HUES6 (cell line): ENCODE data around the gene ATG10.
"Not testable (repeated sequence)": the region's sequence is repeated elsewhere in the genome, so short reads cannot be mapped to it uniquely, and the experiment has no call there.

ENCODE experiments used
- H3K27ac ChIP-seq: 2 replicates; pipeline ENCODE4 v1.7.0; 2013; ENCODE audit warnings: low read depth, mild to moderate bottlenecking, low read length, inconsistent platforms
- H3K27me3 ChIP-seq: 2 replicates; pipeline ENCODE4 v1.6.1; 2013; ENCODE audit warnings: low read length; ENCODE audit not compliant: control insufficient read depth, insufficient read depth
- H3K36me3 ChIP-seq: 2 replicates; pipeline ENCODE4 v1.6.1; 2013; ENCODE audit warnings: low read length; ENCODE audit not compliant: control insufficient read depth, insufficient read depth
- H3K4me1 ChIP-seq: 2 replicates; pipeline ENCODE4 v1.6.1; 2013; ENCODE audit warnings: low read length; ENCODE audit not compliant: control insufficient read depth, insufficient read depth
- H3K4me3 ChIP-seq: 2 replicates; pipeline ENCODE4 v1.5.1; 2013; ENCODE audit warnings: low read depth, low read length
- H3K9ac ChIP-seq: one replicate; pipeline ENCODE4 v1.6.1; 2013; ENCODE audit warnings: mild to moderate bottlenecking, low read length
- H3K9me3 ChIP-seq: 2 replicates; pipeline ENCODE4 v1.6.1; 2013; ENCODE audit warnings: low read depth, low read length; ENCODE audit not compliant: control insufficient read depth, insufficient read depth

ATG10 gene

GRCh38 chr5:82054004-82054710, 82.3 kb downstream of the ATG10 start:
- H3K27me3 ChIP-seq: no peaks in the 10 kb centered on the region
- H3K4me1 ChIP-seq: no peaks in the 10 kb centered on the region; the same call in 1 of the 2 replicates
- H3K27ac ChIP-seq: no peak overlapping the region; the same call in 1 of the 2 replicates
- no peaks in the 10 kb centered on the region for H3K36me3 ChIP-seq
- no peak overlapping the region for H3K4me3 ChIP-seq
- no peak overlapping the region for H3K9ac ChIP-seq
- H3K9me3 ChIP-seq: no peaks in the 10 kb centered on the region

DNA sequence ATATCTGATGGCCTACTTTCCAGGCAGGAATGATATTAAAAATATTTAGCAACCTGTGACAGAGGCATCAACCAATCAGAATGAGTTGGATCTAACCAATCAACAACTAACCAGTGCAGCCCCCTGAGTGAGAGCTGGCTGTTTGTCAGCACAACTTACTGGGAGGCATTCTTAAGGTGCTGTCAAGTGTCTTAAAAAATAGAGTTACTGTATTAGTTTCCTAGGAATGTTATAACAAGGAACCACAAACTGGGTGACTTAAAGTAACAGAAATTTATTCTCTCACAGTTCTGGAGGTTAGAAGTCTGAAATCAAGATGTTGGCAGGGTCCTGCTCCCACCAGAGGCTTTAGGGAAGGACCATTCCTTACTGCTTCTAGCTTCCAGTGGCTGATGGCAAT, 85.2 kb downstream of the ATG10 start:
- no peaks in the 10 kb centered on the region; the same call in 1 of the 2 replicates for H3K4me1 ChIP-seq
- H3K36me3 ChIP-seq: no peaks in the 10 kb centered on the region
- no peaks in the 10 kb centered on the region for H3K27me3 ChIP-seq
- no peak overlapping the region for H3K27ac ChIP-seq
- no peak overlapping the region for H3K9ac ChIP-seq
- no peaks in the 10 kb centered on the region for H3K9me3 ChIP-seq
- H3K4me3 ChIP-seq: no peak overlapping the region

- no peaks in the 10 kb centered on the region; the same call in 1 of the 2 replicates for H3K4me1 ChIP-seq
- H3K9ac ChIP-seq: no peak overlapping the region
- H3K27ac ChIP-seq: no peak overlapping the region
- H3K36me3 ChIP-seq: no peaks in the 10 kb centered on the region
- H3K27me3 ChIP-seq: no peaks in the 10 kb centered on the region
- H3K9me3 ChIP-seq: no peaks in the 10 kb centered on the region
- no peak overlapping the region for H3K4me3 ChIP-seq
Measured at GRCh38 chr5:82058710-82059109, 86.9 kb downstream of the ATG10 start.

DNA sequence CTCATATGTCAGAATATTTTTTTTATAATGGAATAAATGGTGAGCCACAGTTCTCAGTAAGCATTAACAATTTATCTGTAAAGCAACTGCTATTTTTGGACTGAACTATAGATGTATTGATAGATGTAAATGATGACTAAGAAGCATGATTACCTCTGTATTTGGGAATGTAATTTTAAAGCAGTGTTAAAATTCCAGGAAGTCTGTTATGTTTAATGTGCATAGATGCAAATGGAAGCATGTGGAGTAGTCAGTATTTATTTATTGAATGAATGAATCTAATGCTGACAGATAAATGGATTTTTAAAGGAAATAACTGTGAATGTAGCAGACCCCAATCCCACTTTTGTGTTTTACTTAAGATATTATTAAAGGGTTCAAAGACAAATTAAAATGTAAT, 95.0 kb downstream of the ATG10 start:
- Histone ChIP-seq H3K9me3 (no peaks in the 10 kb centered on the region), H3K27me3 (no peaks in the 10 kb centered on the region), H3K9ac (no peak overlapping the region), H3K4me3 (no peak overlapping the region), H3K36me3 (no peaks in the 10 kb centered on the region), H3K4me1 (no peaks in the 10 kb centered on the region), H3K27ac (no peak overlapping the region)

DNA sequence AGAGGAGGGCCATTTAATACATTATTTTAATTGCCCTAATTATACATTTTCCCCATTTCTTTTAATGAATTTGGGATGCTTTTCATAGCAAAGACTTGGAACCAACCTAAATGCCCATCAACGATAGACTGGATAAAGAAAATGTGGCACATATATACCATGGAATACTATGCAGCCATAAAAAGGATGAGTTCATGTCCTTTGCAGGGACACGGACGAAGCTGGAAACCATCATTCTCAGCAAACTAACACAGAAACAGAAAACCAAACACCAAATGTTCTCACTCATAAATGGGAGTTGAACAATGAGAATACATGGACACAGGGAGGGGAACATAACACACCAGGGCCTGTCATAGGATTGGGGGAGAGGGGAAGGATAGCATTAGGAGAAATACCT, 96.2 kb downstream of the ATG10 start:
- H3K9me3 ChIP-seq, H3K27ac ChIP-seq, H3K4me3 ChIP-seq, H3K4me1 ChIP-seq, H3K9ac ChIP-seq, H3K27me3 ChIP-seq, H3K36me3 ChIP-seq: not testable (repeated sequence)

- Histone ChIP-seq H3K9ac (no peak overlapping the region), H3K27me3 (no peaks in the 10 kb centered on the region), H3K4me3 (no peak overlapping the region), H3K27ac (no peak overlapping the region), H3K9me3 (no peaks in the 10 kb centered on the region), H3K36me3 (no peaks in the 10 kb centered on the region), H3K4me1 (no peaks in the 10 kb centered on the region)
Measured at GRCh38 chr5:82068723-82069122, 96.9 kb downstream of the ATG10 start.

DNA sequence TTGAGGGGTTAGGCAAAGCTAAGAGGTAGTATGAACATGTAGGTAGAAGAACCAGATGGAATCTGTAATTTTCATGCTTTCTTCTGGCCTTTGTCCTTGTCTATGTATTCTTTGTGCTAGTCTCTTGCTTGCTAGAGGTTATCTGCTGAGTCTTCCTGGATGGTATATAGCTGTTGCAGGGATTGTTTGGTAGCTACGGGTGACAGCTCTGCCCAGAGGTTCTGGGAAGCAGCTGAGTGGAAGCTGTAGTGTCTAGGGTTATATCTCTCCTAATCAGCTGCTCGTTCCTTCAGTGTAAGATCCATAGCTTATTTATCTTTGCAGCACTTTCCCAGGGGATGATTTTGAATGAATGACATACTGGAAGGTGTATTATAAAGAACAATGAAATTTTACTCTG, 100.3 kb downstream of the ATG10 start:
- H3K27me3 ChIP-seq: no peaks in the 10 kb centered on the region
- no peak overlapping the region for H3K27ac ChIP-seq
- peaks cover 5% of the 10 kb centered on the region; the same call in 1 of the 2 replicates for H3K4me1 ChIP-seq
- no peak overlapping the region for H3K4me3 ChIP-seq
- no peak overlapping the region for H3K9ac ChIP-seq
- H3K36me3 ChIP-seq: no peaks in the 10 kb centered on the region
- no peaks in the 10 kb centered on the region for H3K9me3 ChIP-seq

DNA sequence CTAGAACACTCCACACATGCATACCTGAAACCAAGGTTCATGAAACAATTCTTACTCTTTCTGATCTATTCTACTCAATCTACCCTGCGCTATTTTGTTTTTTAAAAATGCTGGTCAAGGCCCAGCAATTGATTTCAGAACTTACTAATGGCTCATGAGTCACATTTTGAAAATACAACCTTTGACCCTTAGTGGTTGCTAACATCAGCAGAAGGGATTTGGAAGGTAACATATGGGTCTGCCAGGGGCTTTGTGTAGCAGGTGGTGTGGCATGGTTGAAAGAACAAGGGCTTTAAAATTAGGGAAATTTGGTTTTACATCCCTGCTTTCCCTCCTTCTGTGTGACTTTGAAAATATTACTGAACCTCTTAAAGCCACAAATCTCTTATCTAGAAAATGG, 101.4 kb downstream of the ATG10 start:
- H3K36me3 ChIP-seq: no peaks in the 10 kb centered on the region; the same call in 1 of the 2 replicates
- H3K27ac ChIP-seq: no peak overlapping the region
- no peaks in the 10 kb centered on the region for H3K27me3 ChIP-seq
- peaks cover 5% of the 10 kb centered on the region; the same call in 1 of the 2 replicates for H3K4me1 ChIP-seq
- H3K9me3 ChIP-seq: no peaks in the 10 kb centered on the region
- H3K4me3 ChIP-seq: no peak overlapping the region
- H3K9ac ChIP-seq: no peak overlapping the region

- H3K27ac ChIP-seq: no peak overlapping the region
- H3K4me1 ChIP-seq: peaks cover 5% of the 10 kb centered on the region; the same call in 1 of the 2 replicates
- peaks cover 3% of the 10 kb centered on the region; the same call in 1 of the 2 replicates for H3K36me3 ChIP-seq
- H3K9ac ChIP-seq: no peak overlapping the region
- 0 out of 2 replicates have a peak, but pooled peaks cover 3% of the 10 kb centered on the region for H3K9me3 ChIP-seq
- no peak overlapping the region for H3K4me3 ChIP-seq
- H3K27me3 ChIP-seq: no peaks in the 10 kb centered on the region
Measured at GRCh38 chr5:82074950-82075349, 103.1 kb downstream of the ATG10 start.

- Histone ChIP-seq H3K4me3 (no peak overlapping the region), H3K9ac (no peak overlapping the region), H3K27ac (no peak overlapping the region), H3K27me3 (no peaks in the 10 kb centered on the region), H3K36me3 (peaks cover 3% of the 10 kb centered on the region; the same call in 1 of the 2 replicates), H3K4me1 (peaks cover 5% of the 10 kb centered on the region; the same call in 1 of the 2 replicates), H3K9me3 (peaks cover 14% of the 10 kb centered on the region; the same call in 1 of the 2 replicates)
Measured at GRCh38 chr5:82077496-82077895, 105.7 kb downstream of the ATG10 start.

DNA sequence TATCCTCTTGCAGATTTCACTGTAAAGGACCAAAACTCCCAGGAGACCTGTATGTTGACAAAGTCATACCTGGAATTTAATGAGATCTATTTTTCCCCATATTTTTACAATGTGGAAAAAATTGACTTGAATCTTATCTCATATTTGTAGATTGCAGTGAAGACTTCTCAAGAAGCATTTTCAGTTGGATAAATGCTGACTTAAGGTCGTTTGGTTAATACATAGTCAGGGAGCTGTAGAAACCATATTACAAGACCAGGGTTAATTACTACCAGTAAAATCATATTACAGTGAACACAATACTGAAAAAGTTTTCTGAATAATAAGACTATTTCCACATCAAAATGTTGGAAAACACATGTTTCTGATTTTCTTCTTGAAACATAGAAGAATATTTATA, 119.8 kb downstream of the ATG10 start:
- Histone ChIP-seq H3K4me1 (no peaks in the 10 kb centered on the region), H3K9me3 (peaks cover 26% of the 10 kb centered on the region), H3K27me3 (no peaks in the 10 kb centered on the region), H3K9ac (no peak overlapping the region), H3K4me3 (no peak overlapping the region), H3K36me3 (0 out of 2 replicates have a peak, but pooled peaks cover 3% of the 10 kb centered on the region), H3K27ac (no peak overlapping the region)
